Breast epithelium (tissue), 3 donors: ENCODE data around the gene TSSK2.

ENCODE experiments used
- CTCF ChIP-seq, 3 donors: fragments of 450-650 bp; IDR thresholded peaks; one replicate each; pipeline ENCODE4 v1.5.1; 2016 to 2017; ENCODE audit warnings: antibody characterized with exemption in 3 of 3, mild to moderate bottlenecking in 3 of 3, moderate library complexity in 3 of 3
- POLR2A ChIP-seq: fragments of 450-650 bp; IDR thresholded peaks from one replicate; pipeline ENCODE4 v1.6.1; 2016; ENCODE audit warnings: antibody characterized with exemption, mild to moderate bottlenecking, moderate library complexity
- POLR2AphosphoS5 ChIP-seq, 3 donors: sonication (generic); formaldehyde crosslinking; IDR thresholded peaks; one replicate each; pipeline ENCODE4 v1.6.1; 2017; ENCODE audit warnings: antibody characterized with exemption in 3 of 3

GRCh38 chr22:19173047-19174035, 42.2 kb downstream of the TSSK2 start:
- TF ChIP-seq CTCF (IDR thresholded peaks at IDR 0.05) (no peak), POLR2A (no peak), POLR2AphosphoS5 (IDR thresholded peaks at IDR 0.05) (no peak)
